DOHH2 (cell line): ENCODE data around the gene SEM1.

Source experiments
- H3F3A ChIP-seq: fragments of 200-600 bp; sonication (generic), shearing (Covaris generic); 2 replicates; pipeline ENCODE4 v1.6.0; 2016; ENCODE audit warnings: antibody characterized with exemption, mild to moderate bottlenecking; ENCODE audit not compliant: control insufficient read depth, insufficient read depth
- H3K27ac ChIP-seq: fragments of 200-600 bp; sonication (generic); 2 replicates; pipeline ENCODE4 v1.5.1; 2014; ENCODE audit warnings: low read depth, mild to moderate bottlenecking, low read length, moderate library complexity
- H3K27me3 ChIP-seq: fragments of 200-600 bp; sonication (generic); 2 replicates; pipeline ENCODE4 v1.6.1; 2014; ENCODE audit warnings: mild to moderate bottlenecking, low read length, mixed read lengths; ENCODE audit not compliant: control insufficient read depth
- H3K36me3 ChIP-seq: fragments of 200-600 bp; sonication (generic); 2 replicates; pipeline ENCODE4 v1.6.1; 2014; ENCODE audit warnings: mild to moderate bottlenecking, low read length, moderate library complexity, mixed read lengths; ENCODE audit not compliant: control insufficient read depth
- H3K4me1 ChIP-seq: fragments of 200-600 bp; sonication (generic); 2 replicates; pipeline ENCODE4 v1.6.1; 2014; ENCODE audit warnings: mild to moderate bottlenecking, low read length, mixed read lengths; ENCODE audit not compliant: control insufficient read depth
- H3K4me2 ChIP-seq: fragments of 200-600 bp; sonication (generic); 2 replicates; pipeline ENCODE4 v1.6.0; 2014; ENCODE audit warnings: mild to moderate bottlenecking, low read length, moderate library complexity
- H3K4me3 ChIP-seq: fragments of 200-600 bp; sonication (generic); 2 replicates; pipeline ENCODE4 v1.5.1; 2014; ENCODE audit warnings: mild to moderate bottlenecking, low read length, mixed read lengths
- H3K79me2 ChIP-seq: fragments of 200-600 bp; sonication (generic); 2 replicates; pipeline ENCODE4 v1.6.1; 2014; ENCODE audit warnings: mild to moderate bottlenecking, low read length, mixed read lengths; ENCODE audit not compliant: control insufficient read depth
- H3K9me2 ChIP-seq: fragments of 200-600 bp; sonication (generic); replicated peaks from 2 replicates; pipeline ENCODE4 v1.6.1; 2014; ENCODE audit warnings: mild to moderate bottlenecking, low read length, mixed read lengths; ENCODE audit not compliant: control insufficient read depth
- H3K9me3 ChIP-seq: fragments of 200-600 bp; sonication (generic); 2 replicates; pipeline ENCODE4 v1.6.1; 2014; ENCODE audit warnings: antibody characterized with exemption, low read length, mixed read lengths; ENCODE audit not compliant: control insufficient read depth, insufficient read depth
- H4K20me1 ChIP-seq: fragments of 200-600 bp; sonication (generic); 2 replicates; pipeline ENCODE4 v1.6.0; 2014; ENCODE audit warnings: low read depth, mild to moderate bottlenecking, antibody characterized with exemption, low read length, moderate library complexity; ENCODE audit not compliant: control insufficient read depth, insufficient read depth
- CTCF ChIP-seq: fragments of 200-600 bp; sonication (generic); IDR thresholded peaks from one replicate; pipeline ENCODE4 v1.5.1; 2014; ENCODE audit warnings: antibody characterized with exemption, mild to moderate bottlenecking, low read depth, low read length; ENCODE audit not compliant: poor library complexity, severe bottlenecking
- EZH2phosphoT487 ChIP-seq: fragments of 200-600 bp; sonication (generic); IDR thresholded peaks from 2 replicates; pipeline ENCODE4 v1.6.1; 2017; ENCODE audit warnings: borderline replicate concordance, mild to moderate bottlenecking, antibody characterized with exemption, low read length, moderate library complexity, mixed read lengths

SEM1 gene

GRCh38 chr7:96658022-96658412 is 51.6 kb downstream of the SEM1 start:
- no peaks in the 10 kb centered on the region for H3K27me3 ChIP-seq
- H3K27ac ChIP-seq, result no peak overlapping the region
- no peaks in the 10 kb centered on the region for H3K79me2 ChIP-seq
- no peaks in the 10 kb centered on the region for H3K9me2 ChIP-seq
- H3K4me3 ChIP-seq, result no peak overlapping the region
- TF ChIP-seq EZH2phosphoT487 (no peak), CTCF (no peak)
- H3K4me2 ChIP-seq, result no peak overlapping the region
- no peaks in the 10 kb centered on the region for H3K36me3 ChIP-seq
- H3K4me1 ChIP-seq, result no peaks in the 10 kb centered on the region
- no peaks in the 10 kb centered on the region for H4K20me1 ChIP-seq
- H3F3A ChIP-seq, result no peaks in the 10 kb centered on the region
- H3K9me3 ChIP-seq, result no peaks in the 10 kb centered on the region

DNA sequence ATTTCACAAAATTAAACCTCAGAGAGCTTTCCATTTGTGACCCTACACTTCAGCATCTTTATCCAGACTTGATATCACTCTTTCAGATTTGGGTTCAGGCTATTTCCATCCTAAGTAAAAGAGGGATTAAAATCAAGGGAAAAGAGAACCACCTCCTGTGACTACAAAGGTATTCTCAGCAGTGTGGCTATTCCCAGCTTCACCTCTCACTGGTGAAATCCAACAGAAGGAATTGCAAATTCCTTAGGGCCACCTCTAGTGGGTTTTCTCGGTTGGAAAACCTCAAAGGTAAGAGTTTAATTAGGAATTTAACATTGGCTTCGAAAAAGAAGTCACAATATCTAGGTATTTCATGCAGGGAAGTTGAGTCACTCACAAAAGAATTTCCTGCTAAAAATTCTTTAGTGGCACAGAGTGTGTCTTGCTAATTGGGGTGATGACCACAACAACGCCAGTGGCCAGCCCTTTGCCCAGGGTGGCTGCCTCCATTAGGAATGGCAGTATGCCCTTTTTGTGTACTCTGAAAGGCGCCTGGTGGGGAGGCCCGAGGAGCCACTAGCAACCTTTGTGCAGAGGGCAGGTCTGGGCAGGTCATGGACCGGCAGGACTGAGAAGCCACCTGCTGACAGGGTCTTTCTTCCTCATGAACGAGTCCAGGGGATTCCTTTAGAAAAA is 52.2 kb downstream of the SEM1 start:
- no peak overlapping the region for H3K4me2 ChIP-seq
- H3K27ac ChIP-seq, result no peak overlapping the region
- H4K20me1 ChIP-seq, result no peaks in the 10 kb centered on the region
- no peaks in the 10 kb centered on the region for H3K27me3 ChIP-seq
- H3K9me2 ChIP-seq, result 0 out of 2 replicates have a peak, but pooled peaks cover 4% of the 10 kb centered on the region
- no peaks in the 10 kb centered on the region for H3K36me3 ChIP-seq
- H3K9me3 ChIP-seq, result no peaks in the 10 kb centered on the region
- no peak for TF ChIP-seq EZH2phosphoT487
- TF ChIP-seq CTCF, result no peak
- H3K79me2 ChIP-seq, result no peaks in the 10 kb centered on the region
- H3K4me1 ChIP-seq, result no peaks in the 10 kb centered on the region
- no peaks in the 10 kb centered on the region for H3F3A ChIP-seq
- no peak overlapping the region for H3K4me3 ChIP-seq

- Histone ChIP-seq H3K27ac (no peak overlapping the region), H3K36me3 (no peaks in the 10 kb centered on the region), H3K4me2 (no peak overlapping the region), H3K4me3 (no peak overlapping the region), H3K9me3 (no peaks in the 10 kb centered on the region), H3K4me1 (no peaks in the 10 kb centered on the region), H3K27me3 (no peaks in the 10 kb centered on the region), H3K9me2 (0 out of 2 replicates have a peak, but pooled peaks cover 4% of the 10 kb centered on the region), H3K79me2 (no peaks in the 10 kb centered on the region), H3F3A (no peaks in the 10 kb centered on the region), H4K20me1 (no peaks in the 10 kb centered on the region)
- TF ChIP-seq CTCF (no peak), EZH2phosphoT487 (no peak)
These were observed 53.7 kb downstream of the SEM1 start for GRCh38 chr7:96655956-96656355.
